ENCODE data around the gene RBM15B.
A peak's percentile ranks its signal among the peaks of the same experiment; 100 is the strongest.
"Not testable (repeated sequence)": the region's sequence is repeated elsewhere in the genome, so short reads cannot be mapped to it uniquely, and the experiment has no call there.

Gene RBM15B

GRCh38 chr3:51361746-51362145 is 29.3 kb upstream of the RBM15B start:
- no peak for TF ChIP-seq JUND (IDR thresholded peaks at IDR 0.05; ENCODE audit: low read depth)
- no peak for DNase-seq (ENCODE audit: low read depth in 1 of 2, low spot score in 1 of 2)
- in situ Hi-C loops (cut with HindIII; ENCODE audit: low pct_unique_long_range_greater_than_20kb, low sequenced_read_pairs) = no loop called here

GRCh38 chr3:51362476-51362875 is 28.6 kb upstream of the RBM15B start:
- DNase-seq (ENCODE audit: low read depth in 1 of 2, low spot score in 1 of 2) = no peak
- no peak for TF ChIP-seq JUND (IDR thresholded peaks at IDR 0.05; ENCODE audit: low read depth)
- in situ Hi-C loops (cut with HindIII; ENCODE audit: low pct_unique_long_range_greater_than_20kb, low sequenced_read_pairs) = no loop called here

GRCh38 chr3:51368276-51368675 is 22.8 kb upstream of the RBM15B start:
- in situ Hi-C loops (cut with HindIII; ENCODE audit: low pct_unique_long_range_greater_than_20kb, low sequenced_read_pairs); DNase-seq (ENCODE audit: low read depth in 1 of 2, low spot score in 1 of 2): not testable (repeated sequence)

GRCh38 chr3:51371943-51372557 is 19.0 kb upstream of the RBM15B start:
- DNase-seq (ENCODE audit: low read depth in 1 of 2, low spot score in 1 of 2) = peak; percentile 23 to 74
- in situ Hi-C loops (cut with HindIII; ENCODE audit: low pct_unique_long_range_greater_than_20kb, low sequenced_read_pairs) = no loop called here
- no peak for TF ChIP-seq JUND (IDR thresholded peaks at IDR 0.05; ENCODE audit: low read depth)

GRCh38 chr3:51373658-51374421 is 17.2 kb upstream of the RBM15B start:
- no peak for TF ChIP-seq JUND (IDR thresholded peaks at IDR 0.05; ENCODE audit: low read depth)
- in situ Hi-C loops (cut with HindIII; ENCODE audit: low pct_unique_long_range_greater_than_20kb, low sequenced_read_pairs) = no loop called here
- DNase-seq (ENCODE audit: low read depth in 1 of 2, low spot score in 1 of 2) = no peak

GRCh38 chr3:51374456-51374855 is 16.6 kb upstream of the RBM15B start:
- no peak for TF ChIP-seq JUND (IDR thresholded peaks at IDR 0.05; ENCODE audit: low read depth)
- in situ Hi-C loops (cut with HindIII; ENCODE audit: low pct_unique_long_range_greater_than_20kb, low sequenced_read_pairs) = no loop called here
- DNase-seq (ENCODE audit: low read depth in 1 of 2, low spot score in 1 of 2) = no peak

GRCh38 chr3:51375136-51375535 is 15.9 kb upstream of the RBM15B start:
- no peak for TF ChIP-seq JUND (IDR thresholded peaks at IDR 0.05; ENCODE audit: low read depth)
- in situ Hi-C loops (cut with HindIII; ENCODE audit: low pct_unique_long_range_greater_than_20kb, low sequenced_read_pairs) = no loop called here
- DNase-seq (ENCODE audit: low read depth in 1 of 2, low spot score in 1 of 2) = no peak

GRCh38 chr3:51375571-51375970 is 15.5 kb upstream of the RBM15B start:
- no peak for TF ChIP-seq JUND (IDR thresholded peaks at IDR 0.05; ENCODE audit: low read depth)
- in situ Hi-C loops (cut with HindIII; ENCODE audit: low pct_unique_long_range_greater_than_20kb, low sequenced_read_pairs) = no loop called here
- DNase-seq (ENCODE audit: low read depth in 1 of 2, low spot score in 1 of 2) = no peak

GRCh38 chr3:51378065-51378464 is 13.0 kb upstream of the RBM15B start:
- no peak for DNase-seq (ENCODE audit: low read depth in 1 of 2, low spot score in 1 of 2)
- in situ Hi-C loops (cut with HindIII; ENCODE audit: low pct_unique_long_range_greater_than_20kb, low sequenced_read_pairs) = no loop called here
- no peak for TF ChIP-seq JUND (IDR thresholded peaks at IDR 0.05; ENCODE audit: low read depth)

GRCh38 chr3:51378726-51379125 is 12.4 kb upstream of the RBM15B start:
- no peak for DNase-seq (ENCODE audit: low read depth in 1 of 2, low spot score in 1 of 2)
- TF ChIP-seq JUND (IDR thresholded peaks at IDR 0.05; ENCODE audit: low read depth) = no peak
- in situ Hi-C loops (cut with HindIII; ENCODE audit: low pct_unique_long_range_greater_than_20kb, low sequenced_read_pairs) = no loop called here

GRCh38 chr3:51379301-51379700 is 11.8 kb upstream of the RBM15B start:
- no peak for TF ChIP-seq JUND (IDR thresholded peaks at IDR 0.05; ENCODE audit: low read depth)
- no peak for DNase-seq (ENCODE audit: low read depth in 1 of 2, low spot score in 1 of 2)
- in situ Hi-C loops (cut with HindIII; ENCODE audit: low pct_unique_long_range_greater_than_20kb, low sequenced_read_pairs) = no loop called here

- in situ Hi-C loops (cut with HindIII; ENCODE audit: low pct_unique_long_range_greater_than_20kb, low sequenced_read_pairs) = no loop called here
- DNase-seq (ENCODE audit: low read depth in 1 of 2, low spot score in 1 of 2) = no peak
- no peak for TF ChIP-seq JUND (IDR thresholded peaks at IDR 0.05; ENCODE audit: low read depth)
Measured at GRCh38 chr3:51379746-51380455, 11.2 kb upstream of the RBM15B start.

Measured in T47D (cell line).